GM18873 (cell line): Measurements from ENCODE around the gene GOLIM4.
"Not testable (repeated sequence)": the region's sequence is repeated elsewhere in the genome, so short reads cannot be mapped to it uniquely, and the experiment has no call there.

Experiments used
- ATAC-seq: cut with Tn5 transposase; IDR thresholded peaks from one replicate; pipeline ENCODE4 v1.9.1; 2021; ENCODE audit warnings: mild to moderate bottlenecking, moderate library complexity, moderate number of reproducible peaks; ENCODE audit not compliant: unreplicated experiment, low FRiP score

Gene GOLIM4

GRCh38 chr3:168051531-168052471 is 43.9 kb downstream of the GOLIM4 start:
- ATAC-seq, result peak; percentile 57

DNA sequence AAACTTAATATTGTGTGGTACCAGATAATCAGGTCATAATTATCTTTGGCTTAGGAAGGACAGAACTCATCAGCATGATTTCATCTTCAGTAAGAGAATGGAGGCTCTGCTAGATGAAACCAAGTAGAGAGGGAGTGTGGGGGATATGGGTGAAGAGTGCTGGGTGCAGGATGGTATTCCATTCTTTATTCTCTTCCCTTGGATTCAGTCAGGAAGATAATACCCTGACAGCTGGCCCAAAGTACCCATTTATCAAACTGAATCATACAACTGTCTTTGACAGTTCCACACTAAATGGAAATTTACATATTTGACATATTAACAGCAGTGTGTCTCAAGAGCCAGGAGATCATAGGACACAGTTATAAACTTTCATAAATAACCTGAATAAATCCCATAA is 44.7 kb downstream of the GOLIM4 start:
- no peak for ATAC-seq

GRCh38 chr3:168049367-168049974 is 46.3 kb downstream of the GOLIM4 start:
- no peak for ATAC-seq

GRCh38 chr3:168048414-168049330 is 47.1 kb downstream of the GOLIM4 start:
- ATAC-seq, result no peak

DNA sequence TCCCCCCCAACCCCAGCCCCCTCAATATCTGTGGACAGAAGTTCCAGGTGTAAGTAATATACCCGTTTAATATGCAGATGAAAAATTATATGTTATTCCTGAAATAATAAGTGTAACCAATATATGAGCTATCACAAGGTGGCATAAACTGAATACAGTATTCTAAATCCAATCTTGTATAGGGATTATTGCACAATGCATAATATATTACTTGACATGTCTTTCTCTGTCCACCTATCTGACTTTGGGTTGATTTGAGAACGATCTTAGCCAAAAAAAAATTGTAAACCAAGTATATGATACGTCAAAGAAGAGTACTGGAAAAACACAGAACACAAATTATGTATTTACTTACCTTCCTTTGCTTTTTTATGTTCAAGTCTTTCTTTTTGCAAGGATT is 47.8 kb downstream of the GOLIM4 start:
- ATAC-seq, result no peak

DNA sequence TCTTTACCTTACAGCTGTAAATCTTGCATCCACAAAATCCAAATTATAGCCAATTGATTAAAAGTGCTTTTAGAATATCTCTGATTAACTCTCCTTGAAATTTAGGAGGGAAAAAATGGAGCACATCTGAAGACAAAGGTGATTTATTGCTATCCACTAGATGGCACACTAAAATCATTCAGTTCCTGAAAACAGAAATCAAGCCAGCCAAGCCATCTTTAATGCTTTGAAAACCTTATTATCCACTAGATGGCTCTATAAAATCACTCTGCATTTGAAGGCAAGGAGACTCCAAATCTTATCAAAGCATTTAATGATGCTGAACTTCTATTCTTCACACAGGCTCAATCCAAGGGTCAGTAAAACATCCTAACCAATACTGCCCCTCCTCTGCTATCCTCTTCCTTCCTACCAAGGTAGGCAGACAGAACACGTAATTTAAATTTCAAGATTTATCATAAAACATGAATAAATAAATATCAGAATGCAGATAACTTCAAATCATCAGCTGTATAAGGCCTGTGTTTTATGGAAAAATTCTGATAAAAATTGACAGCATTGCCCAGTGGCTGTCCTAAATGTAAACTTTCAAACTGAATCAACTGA is 48.4 kb downstream of the GOLIM4 start:
- ATAC-seq, result peak; percentile 66

DNA sequence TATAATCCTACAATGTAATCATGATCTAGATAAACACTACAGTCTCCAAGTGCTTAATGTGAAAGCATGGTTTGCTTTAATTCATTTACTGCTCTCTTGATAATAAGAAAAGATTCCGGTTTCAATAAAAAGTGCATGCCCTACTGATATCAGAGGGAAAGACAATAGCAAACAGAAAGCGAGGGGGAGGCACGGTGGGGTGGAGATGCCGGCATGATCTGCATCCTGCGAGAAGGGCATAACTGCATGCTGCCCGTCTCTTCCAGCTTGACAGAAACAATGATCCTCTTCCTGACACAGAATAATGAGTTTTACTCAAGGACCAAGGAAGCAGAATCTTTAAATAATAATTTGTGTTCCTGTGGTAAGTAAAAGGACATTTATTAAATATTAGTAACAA is 51.7 kb downstream of the GOLIM4 start:
- no peak for ATAC-seq

- peak; percentile 73 for ATAC-seq
These were observed 55.0 kb downstream of the GOLIM4 start for GRCh38 chr3:168040607-168041208.

DNA sequence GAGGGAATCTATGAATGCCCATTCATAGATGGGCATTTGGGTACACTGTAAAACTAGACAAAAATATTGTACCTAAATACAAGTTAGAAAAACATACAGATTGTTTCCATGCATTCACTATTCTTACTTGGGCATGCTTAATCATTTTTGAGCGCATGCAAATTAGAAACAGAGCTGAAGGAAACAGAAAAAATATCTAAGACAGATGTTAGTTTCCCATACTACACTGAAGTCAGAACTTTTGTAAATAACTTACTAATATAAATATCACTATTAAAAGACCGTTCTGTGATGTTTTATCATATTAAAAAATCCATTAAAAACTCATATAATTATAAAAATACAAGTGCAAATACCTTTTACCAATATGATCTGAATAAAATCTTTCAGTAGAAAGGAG is 58.7 kb downstream of the GOLIM4 start:
- ATAC-seq, result no peak

DNA sequence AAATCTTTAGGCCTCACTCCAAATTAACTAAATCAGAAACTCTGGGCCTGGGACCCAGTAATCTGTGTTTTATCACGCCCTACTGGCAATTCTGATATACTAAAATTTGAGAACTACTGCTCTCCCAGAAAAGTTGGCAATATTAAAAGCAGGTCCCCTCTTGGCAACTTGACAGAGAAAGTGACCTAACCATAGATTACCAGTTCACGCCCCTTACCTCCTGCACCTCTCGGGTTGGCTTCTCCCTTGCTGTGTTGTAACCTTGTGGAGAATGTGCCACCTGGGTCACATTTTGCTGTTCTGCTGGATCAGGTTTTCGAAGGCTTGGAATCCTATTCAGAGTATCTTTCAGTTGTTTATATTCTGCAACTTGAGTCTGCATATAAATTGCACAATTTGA is 59.1 kb downstream of the GOLIM4 start:
- ATAC-seq, result no peak

- no peak for ATAC-seq
These were observed 61.4 kb downstream of the GOLIM4 start for GRCh38 chr3:168034152-168034928.

DNA sequence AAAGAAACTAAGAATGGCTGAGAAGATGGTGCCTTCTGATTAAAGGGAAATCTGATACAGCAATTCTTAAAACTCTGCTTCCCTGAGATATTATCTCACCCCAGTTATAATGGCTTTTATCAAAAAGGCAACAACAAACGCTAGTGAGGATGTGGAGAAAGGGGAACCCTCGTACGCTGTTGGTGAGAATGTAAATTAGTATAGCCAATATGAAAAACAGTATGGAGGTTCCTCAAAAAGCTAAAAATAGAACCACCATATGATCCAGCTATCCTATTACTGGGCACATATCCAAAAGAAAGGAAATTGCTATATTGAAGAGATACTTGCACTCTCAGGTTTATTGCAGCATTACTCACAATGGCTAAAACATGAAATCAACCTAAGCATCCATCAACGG is 65.1 kb downstream of the GOLIM4 start:
- ATAC-seq, result no peak

DNA sequence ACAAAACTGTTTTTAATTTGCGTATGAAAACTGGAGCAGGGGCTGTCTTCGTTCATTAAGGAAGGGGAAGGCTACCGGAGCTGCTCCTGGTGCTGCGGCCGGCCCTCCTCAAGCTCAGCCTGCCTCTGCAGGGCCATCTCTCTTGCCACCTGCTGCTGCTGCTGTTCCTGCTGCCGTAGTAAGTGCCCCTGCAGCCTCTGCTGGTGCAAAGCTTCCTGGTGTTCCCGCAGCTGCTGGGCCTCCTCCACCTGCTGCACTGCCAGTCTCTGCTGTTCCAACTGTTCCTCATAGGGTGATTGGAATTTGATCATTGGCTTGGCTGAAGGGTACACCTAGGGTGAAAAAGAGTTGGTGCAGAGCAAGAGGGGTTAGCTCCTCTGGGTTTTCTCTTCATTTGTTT is 66.0 kb downstream of the GOLIM4 start:
- no peak for ATAC-seq

GRCh38 chr3:168028086-168028485 is 67.6 kb downstream of the GOLIM4 start:
- ATAC-seq, result no peak

- ATAC-seq, result no peak
These were observed 69.0 kb downstream of the GOLIM4 start for GRCh38 chr3:168026764-168027163.

GRCh38 chr3:168025076-168025475 is 70.6 kb downstream of the GOLIM4 start:
- no peak for ATAC-seq

DNA sequence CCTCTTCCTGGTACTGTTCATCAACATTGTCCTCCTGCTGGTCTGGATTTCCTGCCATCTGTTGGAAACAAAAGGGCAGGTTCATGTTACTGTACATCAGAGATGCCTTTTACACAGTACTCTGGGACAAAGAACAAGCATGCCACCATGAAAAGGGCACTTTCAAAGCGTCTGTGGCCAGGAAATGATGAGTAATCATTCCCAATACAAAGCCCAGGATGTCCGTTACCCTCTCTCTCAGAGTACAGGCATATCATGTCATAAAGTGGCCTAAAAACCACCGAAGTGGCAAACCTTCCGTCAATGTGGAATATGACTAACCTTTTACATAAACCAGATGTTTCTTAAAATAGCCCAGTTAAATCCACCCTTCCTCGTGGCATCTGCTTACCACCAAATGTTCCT is 71.2 kb downstream of the GOLIM4 start:
- ATAC-seq, result no peak

GRCh38 chr3:168021737-168022450 is 73.8 kb downstream of the GOLIM4 start:
- ATAC-seq, result no peak

DNA sequence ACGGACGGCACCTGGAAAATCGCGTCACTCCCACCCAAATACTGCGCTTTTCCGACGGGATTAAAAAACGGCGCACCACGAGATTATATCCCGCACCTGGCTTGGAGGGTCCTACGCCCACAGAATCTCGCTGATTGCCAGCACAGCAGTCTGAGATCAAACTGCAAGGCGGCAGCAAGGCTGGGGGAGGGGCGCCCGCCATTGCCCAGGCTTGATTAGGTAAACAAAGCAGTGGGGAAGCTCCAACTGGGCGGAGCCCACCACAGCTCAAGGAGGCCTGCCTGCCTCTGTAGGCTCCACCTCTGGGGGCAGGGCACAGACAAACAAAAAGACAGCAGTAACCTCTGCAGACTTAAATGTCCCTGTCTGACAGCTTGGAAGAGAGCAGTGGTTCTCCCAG is 84.4 kb downstream of the GOLIM4 start:
- not testable (repeated sequence) for ATAC-seq
